Midbrain (tissue), 1 donor: Measurements from ENCODE around the gene CDCA3.
A peak's percentile ranks its signal among the peaks of the same experiment; 100 is the strongest.

Experiments
- DNase-seq: peaks from one replicate; lab custom pipeline; 2025; lab: John Stamatoyannopoulos, UW

CDCA3 gene

GRCh38 chr12:6832125-6832524, 19.0 kb downstream of the CDCA3 start:
- DNase-seq = no peak

- no peak for DNase-seq
These were observed 19.6 kb downstream of the CDCA3 start for GRCh38 chr12:6831450-6831995.

GRCh38 chr12:6830999-6831398, 20.1 kb downstream of the CDCA3 start:
- DNase-seq = no peak

DNA sequence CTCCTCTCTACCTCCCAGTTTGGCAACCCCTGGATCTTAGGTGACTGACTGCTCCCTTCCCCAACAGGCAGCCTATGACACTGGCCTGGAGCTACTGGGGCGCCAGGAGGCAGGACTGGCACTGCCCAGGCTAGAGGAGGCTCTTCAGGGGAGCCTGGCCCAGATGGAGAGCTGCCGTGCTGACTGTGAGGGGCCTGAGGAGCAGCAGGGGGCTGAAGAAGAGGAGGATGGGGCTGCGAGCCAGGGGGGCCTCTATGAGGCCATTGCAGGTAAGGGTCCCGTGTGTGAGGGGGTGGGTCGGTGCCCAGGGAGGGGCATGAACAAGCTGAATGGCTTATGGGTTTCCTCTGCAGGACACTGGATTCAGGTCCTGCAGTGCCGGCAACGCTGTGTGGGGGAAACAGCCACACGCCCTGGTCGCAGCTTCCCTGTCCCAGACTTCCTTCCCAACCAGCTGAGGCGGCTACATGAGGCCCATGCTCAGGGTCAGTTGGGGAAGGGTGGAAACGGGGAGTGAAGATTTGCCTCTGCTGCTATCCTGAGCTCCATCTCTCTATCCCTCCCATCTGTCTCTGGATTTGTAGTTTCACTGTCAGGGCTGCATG, 20.7 kb downstream of the CDCA3 start:
- no peak for DNase-seq

DNA sequence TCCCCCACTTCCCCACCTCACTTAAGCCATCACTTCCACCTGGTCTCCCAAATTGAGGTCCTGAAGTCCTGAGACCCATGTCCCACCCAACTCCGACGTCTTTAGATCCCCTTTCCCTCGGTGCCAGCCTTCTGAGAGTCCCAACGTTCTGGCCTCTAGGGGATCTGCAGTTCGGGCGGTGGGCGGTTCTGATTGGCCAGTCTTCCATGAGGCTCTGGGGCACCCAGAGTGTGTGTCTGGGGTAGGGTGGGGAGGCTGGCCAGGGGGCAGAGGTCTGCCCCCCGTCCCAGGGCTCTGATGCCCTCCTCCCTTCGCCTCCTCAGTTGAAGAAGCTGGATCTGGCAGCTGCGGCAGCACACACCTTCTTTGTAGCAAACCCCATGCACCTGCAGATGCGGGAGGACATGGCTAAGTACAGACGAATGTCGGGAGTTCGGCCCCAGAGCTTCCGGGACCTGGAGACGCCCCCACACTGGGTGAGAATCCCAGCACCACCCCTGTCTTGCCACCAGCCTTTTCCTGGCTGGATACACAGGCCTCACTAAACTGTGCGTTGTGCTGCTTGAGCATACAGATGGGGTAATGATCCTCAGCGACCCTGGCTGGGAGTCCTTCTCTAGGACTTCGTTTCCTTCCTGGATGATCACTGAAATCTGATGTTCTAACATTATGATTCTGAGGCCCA, 21.4 kb downstream of the CDCA3 start:
- DNase-seq = no peak

DNA sequence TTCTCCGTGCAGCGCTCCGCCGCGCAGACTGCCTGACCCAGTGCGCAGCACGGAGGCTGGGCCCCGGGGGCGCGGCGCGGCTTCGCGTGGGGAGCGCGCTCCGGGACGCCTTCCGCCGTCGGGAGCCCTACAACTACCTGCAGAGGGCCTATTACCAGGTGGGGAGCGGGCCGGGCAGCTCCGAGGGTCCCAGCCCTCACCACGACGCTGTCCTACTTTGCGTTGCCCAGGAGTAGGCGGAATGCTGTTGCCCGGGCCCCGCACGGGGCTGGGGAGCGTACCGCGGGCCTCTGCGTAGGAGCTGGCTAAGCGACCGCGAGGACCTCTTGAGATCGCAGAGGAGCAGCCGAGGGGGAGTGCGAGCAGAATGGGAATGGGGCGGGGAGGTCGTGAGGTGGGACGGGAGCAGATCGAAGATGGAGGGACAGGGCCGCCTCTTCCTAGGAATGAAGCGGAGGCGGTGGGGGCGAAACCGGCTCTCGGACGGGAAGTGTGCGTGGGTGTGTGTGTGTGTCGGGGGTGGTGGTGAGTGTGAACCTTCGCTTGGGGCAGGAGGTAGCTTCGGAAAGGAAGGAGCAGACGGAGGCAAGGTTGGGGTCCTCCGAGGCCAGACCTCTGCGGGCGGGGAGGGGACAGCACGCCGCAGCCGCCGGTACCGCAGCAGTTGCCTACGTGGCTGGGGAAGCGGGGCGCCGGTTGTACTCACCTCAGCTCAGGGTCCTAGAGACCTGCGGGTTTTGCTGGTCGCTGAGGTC, 22.1 kb downstream of the CDCA3 start:
- DNase-seq = no peak

- peak; percentile 49 for DNase-seq
These were observed 22.9 kb downstream of the CDCA3 start, which contains the start of gene P3H3 for GRCh38 chr12:6827982-6828780. P3H3 (plus strand) TSS chr12:6828407; CDS start chr12:6828441, 34 bp downstream.

DNA sequence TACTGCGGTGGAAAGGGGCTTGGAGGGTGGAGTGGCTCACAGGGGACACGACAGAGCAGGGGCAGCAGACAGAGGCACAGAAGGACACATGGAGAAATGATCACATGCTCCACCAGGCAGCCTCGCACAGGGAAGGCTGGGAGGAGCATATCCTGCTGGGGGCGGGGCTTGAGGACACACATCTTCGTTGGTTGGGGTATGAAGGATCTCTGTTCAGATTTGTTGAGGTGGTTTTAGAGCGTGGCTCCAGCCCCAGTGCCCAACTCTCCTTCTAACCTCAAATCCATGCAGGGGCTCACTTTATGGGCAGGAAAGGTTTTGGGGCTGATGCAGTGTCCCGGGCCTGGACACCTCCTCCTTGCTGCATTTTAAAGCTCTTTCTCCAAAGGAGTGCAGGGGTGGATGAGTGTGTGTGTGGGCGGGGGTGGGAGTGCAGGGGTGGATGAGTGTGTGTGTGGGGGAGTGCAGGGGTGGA, 23.6 kb downstream of the CDCA3 start:
- DNase-seq = peak; percentile 37

GRCh38 chr12:6826734-6827436, 24.2 kb downstream of the CDCA3 start:
- DNase-seq = no peak

DNA sequence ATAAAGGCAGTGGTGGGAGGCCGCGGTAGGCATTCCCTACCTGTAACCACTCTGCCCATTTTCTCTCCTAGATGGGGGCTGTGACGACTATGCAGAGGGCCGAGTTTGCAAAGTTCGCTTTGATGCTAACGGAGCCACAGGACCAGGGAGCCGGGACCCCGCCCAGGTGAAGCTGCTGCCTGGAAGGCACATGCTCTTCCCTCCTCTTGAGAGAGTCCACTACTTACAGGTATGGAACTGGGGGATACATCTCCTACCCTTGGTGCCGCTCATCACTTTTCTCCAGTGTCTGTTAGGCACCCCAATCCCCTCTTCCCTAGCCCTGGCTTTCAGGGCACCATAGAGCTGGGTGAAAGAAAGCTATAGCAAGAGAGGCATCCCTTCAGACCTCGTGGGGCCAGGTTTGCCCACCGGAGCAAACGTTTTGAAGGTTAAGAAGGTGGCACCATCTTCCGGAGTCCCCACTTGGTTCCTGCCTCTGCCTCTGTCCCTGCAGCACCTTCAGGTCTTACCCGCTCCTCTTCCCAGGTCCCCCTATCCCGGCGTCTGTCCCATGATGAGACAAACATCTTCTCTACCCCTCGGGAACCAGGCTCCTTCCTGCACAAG, 24.9 kb downstream of the CDCA3 start:
- no peak for DNase-seq

DNA sequence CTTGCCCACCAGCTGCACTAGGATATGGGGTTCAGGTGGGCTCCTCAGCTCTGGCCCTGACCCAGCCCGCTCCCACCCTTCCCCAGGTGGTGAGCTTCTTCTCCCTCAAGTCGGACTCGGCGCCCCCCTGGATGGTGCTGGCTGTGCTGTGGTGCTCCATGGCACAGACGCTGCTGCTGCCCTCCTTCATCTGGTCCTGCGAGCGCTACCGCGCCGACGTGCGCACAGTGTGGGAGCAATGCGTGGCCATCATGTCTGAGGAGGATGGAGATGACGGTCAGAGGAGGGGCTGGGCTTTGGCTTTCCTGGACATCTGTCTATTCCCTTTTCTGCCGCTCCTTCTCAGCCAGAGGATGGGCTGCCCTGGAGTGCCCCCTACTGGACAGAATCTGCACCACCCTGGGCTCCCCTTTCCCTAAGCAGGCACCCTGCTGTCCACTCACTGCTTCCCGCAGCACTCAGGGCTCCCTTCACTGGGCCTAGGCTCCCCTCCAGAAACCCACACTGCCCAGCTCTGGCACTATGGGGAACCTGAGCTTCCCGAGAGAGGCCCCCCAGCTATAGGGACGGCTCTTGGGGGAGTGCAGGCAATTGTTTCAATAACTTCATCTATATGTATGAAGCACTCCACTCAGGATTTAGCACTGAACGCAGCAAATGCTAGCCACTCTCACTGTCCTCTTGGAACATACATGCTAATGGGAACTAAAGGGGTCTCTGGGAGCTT, 25.5 kb downstream of the CDCA3 start:
- DNase-seq = peak; percentile 89

- no peak for DNase-seq
These were observed 26.1 kb downstream of the CDCA3 start for GRCh38 chr12:6824901-6825381.

DNA sequence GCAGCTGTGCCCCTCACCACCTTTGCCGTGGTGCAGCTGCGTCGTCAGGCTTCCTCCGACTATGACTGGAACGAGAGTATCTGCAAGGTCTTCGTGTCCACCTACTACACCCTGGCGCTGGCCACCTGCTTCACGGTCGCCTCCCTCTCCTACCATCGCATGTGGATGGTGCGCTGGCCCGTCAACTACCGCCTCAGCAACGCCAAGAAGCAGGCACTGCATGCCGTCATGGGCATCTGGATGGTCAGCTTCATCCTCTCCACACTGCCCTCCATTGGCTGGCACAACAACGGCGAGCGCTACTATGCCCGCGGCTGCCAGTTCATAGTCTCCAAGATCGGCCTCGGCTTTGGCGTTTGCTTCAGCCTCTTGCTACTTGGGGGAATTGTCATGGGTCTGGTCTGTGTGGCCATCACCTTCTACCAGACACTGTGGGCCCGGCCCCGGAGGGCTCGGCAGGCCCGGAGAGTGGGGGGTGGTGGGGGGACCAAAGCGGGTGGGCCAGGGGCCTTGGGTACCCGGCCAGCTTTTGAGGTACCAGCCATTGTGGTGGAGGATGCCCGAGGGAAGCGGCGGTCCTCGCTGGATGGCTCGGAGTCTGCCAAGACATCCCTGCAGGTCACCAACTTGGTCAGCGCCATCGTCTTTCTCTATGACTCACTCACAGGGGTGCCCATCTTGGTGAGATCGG, 26.9 kb downstream of the CDCA3 start:
- DNase-seq = no peak

GRCh38 chr12:6823182-6824084, 27.7 kb downstream of the CDCA3 start:
- no peak for DNase-seq

DNA sequence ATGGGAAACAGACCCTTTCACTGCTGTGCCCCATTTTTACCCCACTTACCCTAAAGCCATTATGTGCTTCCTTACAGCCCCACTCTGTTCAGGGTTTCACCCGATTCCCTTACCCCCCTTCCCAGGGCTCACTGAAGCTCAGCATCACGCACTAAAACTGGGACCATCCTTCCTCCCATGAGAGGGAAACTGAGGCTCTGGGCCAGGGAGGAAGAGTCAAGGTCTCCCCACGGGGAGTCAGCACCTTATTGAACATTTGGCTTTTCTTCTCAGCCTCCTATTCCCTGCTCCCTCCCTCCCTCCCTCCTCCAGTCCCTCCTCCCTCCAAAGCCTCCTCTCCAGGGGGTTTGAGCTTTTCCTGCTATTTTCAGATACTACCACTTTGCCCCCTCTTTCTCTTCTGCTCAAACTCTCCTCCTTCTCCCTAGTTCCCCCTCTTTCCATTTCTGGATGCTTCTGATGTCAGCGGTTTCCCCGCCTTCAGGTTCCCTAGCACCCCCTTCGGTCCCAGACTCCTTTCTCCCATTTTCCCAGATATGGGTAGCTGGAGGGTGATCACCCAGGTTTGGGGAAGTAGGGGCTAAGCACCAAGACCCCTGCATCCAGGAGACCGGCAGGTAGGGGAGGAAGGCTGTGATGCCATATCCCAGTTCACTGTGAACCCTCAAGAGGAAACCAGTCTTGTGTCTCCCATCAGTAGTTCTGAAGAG, 28.5 kb downstream of the CDCA3 start:
- DNase-seq = no peak

GRCh38 chr12:6821591-6822425, 29.3 kb downstream of the CDCA3 start, which contains the start of gene GPR162:
GPR162 (plus strand) TSS chr12:6821821; CDS start chr12:6823899, 2,078 bp downstream.
- peak; percentile 9 for DNase-seq
